ENCODE results near the gene ZRSR2. TPM values are rescaled to one million over a fixed set of nuclear protein-coding genes. Genes with fewer than 3 reads are reported as not detected.

The ZRSR2 gene
- total RNA-seq, 1 experiment from 2014 or later = 1.8 TPM

- H3K27me3 ChIP-seq = no peaks in the 10 kb centered on the region
- no peaks in the 10 kb centered on the region for H3K36me3 ChIP-seq
- H3K4me3 ChIP-seq = no peak overlapping the region
- no peaks in the 10 kb centered on the region for H3K9me3 ChIP-seq
- no peak for DNase-seq
Measured at GRCh38 chrX:15781961-15782699, 8.2 kb upstream of the ZRSR2 start.

DNA sequence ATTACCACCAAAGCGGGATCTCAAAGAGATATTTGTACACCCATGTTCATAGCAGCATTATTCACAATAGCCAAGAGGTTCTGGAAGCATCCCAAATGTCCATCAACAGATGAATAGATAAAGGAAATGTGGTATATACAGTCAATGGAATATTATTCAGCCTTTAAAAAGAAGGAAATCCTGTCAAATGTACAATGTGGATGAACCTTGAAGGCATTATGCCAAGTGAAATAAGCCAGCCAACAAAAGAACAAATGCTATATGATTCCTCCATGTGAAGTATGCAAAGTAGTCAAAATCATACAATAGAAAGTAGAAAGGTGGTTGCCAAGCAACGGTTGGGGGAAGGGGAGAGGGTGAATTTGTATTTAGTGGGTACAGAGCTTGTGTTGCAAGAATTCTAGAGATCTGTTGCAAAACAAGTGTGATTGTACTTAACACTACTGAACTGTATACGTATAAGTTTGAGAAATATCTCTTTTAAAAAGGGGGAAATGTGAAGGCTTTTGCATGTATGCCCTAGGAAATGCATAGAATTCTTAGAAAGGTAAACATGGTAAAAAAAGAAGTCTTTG is 5.0 kb upstream of the ZRSR2 start:
- H3K36me3 ChIP-seq = no peaks in the 10 kb centered on the region
- no peaks in the 10 kb centered on the region for H3K9me3 ChIP-seq
- no peak overlapping the region for H3K4me3 ChIP-seq
- H3K27me3 ChIP-seq = no peaks in the 10 kb centered on the region
- no peak for DNase-seq

- no peak for DNase-seq
- Histone ChIP-seq H3K9me3 (no peaks in the 10 kb centered on the region), H3K4me3 (no peak overlapping the region), H3K27me3 (no peaks in the 10 kb centered on the region), H3K36me3 (no peaks in the 10 kb centered on the region)
Measured at GRCh38 chrX:15786915-15787314, 3.4 kb upstream of the ZRSR2 start.

DNA sequence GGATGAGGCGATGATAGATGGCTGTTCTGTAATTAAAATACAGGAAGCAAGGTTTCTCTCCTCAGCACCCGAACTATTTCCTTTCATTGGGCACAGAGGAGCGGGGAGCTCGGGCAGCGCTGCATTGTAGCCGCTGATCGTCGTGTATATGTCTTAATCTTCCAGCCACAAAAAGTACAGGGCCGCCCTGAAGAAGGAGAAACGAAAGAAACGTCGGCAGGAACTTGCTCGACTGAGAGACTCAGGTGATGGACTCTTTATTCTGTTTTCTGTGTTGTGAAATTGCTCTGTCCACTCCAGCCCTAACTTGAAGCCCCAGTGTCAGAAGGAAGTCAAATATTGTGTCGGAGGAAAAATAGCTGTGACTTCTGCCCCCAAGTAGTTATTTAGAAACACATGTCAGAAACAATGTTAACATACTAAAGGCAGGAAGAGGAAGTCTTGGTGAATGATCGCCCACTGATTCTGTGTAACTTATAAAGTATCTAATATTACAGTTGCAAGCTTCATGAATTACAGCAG is 546 bp downstream of the ZRSR2 start:
- DNase-seq = no peak
- H3K4me3 ChIP-seq = peak overlapping the region; percentile 86
- no peaks in the 10 kb centered on the region; the same call in 1 of the 2 replicates for H3K36me3 ChIP-seq
- H3K9me3 ChIP-seq = no peaks in the 10 kb centered on the region
- H3K27me3 ChIP-seq = no peaks in the 10 kb centered on the region

DNA sequence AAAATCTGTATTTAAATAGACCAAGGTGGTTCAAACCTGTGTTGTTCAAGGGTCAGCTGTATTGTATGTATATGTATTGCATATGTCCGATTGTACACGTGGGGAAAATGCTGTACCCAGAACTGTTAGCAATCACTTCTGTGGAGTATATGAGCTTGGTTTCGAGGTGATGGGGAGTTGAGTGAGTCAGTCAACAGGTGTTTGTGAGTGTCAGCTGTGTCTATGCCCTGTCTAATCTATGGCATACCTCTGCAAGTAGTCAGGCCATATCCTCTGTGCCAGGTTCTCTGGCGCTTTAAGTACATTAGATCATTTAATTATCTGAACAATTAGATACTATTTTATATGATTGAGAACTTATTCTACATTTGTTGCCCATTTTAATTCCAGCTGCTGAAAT is 7.4 kb downstream of the ZRSR2 start:
- no peak for DNase-seq
- Histone ChIP-seq H3K9me3 (no peaks in the 10 kb centered on the region), H3K36me3 (no peaks in the 10 kb centered on the region; the same call in none of the 2 replicates), H3K4me3 (no peak overlapping the region), H3K27me3 (no peaks in the 10 kb centered on the region)

DNA sequence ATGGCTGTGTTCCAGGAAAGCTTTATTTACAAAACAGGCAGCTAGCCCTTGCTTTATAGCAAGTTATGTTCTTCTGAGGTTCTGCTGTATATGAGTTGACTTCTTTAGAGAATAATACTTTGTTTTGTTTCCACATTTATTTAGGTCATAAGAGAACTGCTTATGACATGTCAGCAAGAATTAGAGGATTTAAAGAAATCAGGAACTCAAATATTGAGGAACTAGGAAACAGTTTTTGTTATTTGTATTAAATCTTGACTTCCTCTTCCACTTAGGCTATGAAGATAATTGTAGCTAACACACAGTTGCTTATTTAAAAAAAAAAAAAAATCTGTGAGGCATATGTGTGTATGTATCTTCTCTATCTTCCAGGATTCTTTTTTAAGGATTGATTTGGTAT is 14.3 kb downstream of the ZRSR2 start:
- no peaks in the 10 kb centered on the region; the same call in 1 of the 2 replicates for H3K36me3 ChIP-seq
- DNase-seq = no peak
- no peaks in the 10 kb centered on the region for H3K27me3 ChIP-seq
- H3K4me3 ChIP-seq = no peak overlapping the region
- no peaks in the 10 kb centered on the region for H3K9me3 ChIP-seq

DNA sequence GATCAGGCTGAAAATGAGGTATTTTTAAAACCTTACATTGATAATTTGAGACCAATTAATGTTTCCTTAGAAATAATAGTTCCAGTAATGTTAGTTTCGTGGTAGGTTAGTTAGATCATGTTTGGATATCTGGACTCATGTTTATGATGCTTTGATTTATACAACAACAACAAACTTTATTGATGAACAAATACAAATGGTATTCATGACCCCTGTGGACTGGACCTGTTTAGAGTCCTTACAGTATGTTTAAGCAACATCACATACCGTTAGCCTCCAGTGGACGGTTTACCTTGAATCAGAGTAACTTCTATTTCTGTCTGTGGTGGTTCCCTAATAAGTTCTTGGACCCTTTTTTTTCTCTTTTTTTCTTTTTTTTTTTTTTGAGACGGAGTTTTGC is 18.0 kb downstream of the ZRSR2 start:
- Histone ChIP-seq H3K36me3 (no peaks in the 10 kb centered on the region; the same call in none of the 2 replicates), H3K27me3 (no peaks in the 10 kb centered on the region), H3K9me3 (no peaks in the 10 kb centered on the region), H3K4me3 (no peak overlapping the region)
- DNase-seq = no peak

DNA sequence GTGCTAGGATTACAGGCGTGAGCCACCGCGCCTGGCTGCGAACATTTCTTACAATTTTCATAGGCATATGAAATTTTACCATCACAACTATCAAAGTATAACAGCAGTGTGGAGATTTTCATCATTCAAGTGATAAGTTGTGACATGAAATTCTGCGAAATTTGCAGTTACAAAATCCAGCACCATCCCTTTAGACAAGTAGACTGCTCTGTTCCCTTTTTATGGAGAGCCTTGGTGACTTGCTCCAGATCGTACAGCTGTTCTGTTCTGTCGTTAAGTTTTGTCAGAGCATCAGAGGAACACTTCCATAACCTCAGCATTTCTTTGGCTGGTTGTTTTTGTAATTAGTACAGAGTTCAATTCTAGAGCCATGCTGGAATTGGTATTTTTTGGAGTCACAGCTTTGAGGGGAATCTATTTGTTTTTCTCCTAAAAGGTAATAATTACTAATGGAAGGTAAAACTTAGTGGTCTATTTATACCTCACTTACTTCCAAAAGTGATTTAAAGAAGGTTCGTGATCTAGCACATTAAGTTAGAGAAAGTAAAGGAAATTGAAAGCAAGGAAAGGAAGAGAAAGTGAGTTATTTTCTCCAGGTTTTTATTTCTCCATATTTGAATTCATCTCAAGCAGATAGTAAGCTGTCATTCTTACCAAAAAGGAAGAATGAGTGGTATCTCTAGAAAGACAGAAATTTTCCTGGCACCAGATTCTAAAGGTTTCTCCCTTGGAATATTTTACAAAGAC is 22.1 kb downstream of the ZRSR2 start:
- no peaks in the 10 kb centered on the region for H3K27me3 ChIP-seq
- no peaks in the 10 kb centered on the region; the same call in none of the 2 replicates for H3K36me3 ChIP-seq
- no peak overlapping the region for H3K4me3 ChIP-seq
- no peak for DNase-seq
- no peaks in the 10 kb centered on the region for H3K9me3 ChIP-seq

DNA sequence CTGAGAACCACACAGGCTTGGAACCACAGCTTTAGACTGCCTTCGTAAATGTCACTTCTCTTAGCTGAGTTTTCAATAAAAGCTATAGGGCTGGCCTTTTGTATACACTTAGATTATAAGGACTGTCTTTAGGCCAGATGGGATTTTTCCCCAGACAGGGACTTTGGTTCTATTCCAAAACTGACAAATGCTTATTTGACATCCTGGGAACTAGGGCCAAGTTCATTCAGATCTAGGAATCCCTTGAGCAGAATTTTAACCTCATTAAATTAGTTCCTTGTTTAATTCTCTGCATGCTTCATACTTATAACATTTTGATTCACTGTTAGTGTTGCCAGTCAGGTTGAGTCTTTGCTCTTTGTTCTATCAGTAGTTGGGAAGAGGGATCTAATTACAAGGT is 23.1 kb downstream of the ZRSR2 start:
- Histone ChIP-seq H3K36me3 (no peaks in the 10 kb centered on the region; the same call in none of the 2 replicates), H3K9me3 (no peaks in the 10 kb centered on the region), H3K4me3 (no peak overlapping the region), H3K27me3 (no peaks in the 10 kb centered on the region)
- no peak for DNase-seq

- no peak for DNase-seq
- H3K36me3 ChIP-seq = no peaks in the 10 kb centered on the region; the same call in 1 of the 2 replicates
Measured at GRCh38 chrX:15814771-15815365, 24.6 kb downstream of the ZRSR2 start.

DNA sequence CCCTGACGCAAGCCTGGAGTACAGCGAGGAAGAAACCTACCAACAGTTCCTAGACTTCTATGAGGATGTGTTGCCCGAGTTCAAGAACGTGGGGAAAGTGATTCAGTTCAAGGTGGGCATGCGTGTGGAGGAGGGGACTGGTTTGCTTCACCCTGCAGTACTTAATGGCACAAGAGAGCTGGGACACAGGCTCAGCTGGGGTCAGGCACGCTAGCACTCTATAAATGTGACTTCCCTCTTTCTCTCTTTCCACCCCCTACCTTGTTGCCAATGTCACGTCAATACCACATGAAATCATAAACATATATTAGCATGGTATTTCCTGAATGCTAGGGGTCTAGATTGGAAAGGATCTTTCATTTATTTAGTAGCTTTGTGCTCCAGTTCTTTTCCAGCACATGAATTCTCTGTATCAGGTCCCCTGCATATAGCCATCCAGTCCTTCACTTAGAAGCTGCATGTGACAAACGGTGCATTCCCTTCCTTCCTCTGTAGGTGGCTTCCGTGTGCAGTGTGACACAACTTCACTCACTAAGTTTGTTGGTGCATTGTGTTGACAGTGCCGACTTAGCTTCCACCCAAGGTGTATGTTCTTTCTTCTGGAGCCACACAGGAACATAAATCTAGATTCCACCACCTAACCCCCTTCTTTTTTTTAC is 25.6 kb downstream of the ZRSR2 start:
- no peak for DNase-seq
- H3K36me3 ChIP-seq = no peaks in the 10 kb centered on the region

More at GRCh38 chrX:15814771-15815365, 24.6 kb downstream of the ZRSR2 start:
- Histone ChIP-seq H3K27me3 (no peaks in the 10 kb centered on the region), H3K4me3 (no peak overlapping the region), H3K9me3 (no peaks in the 10 kb centered on the region)

GRCh38 chrX:15816438-15816809 is 26.1 kb downstream of the ZRSR2 start:
- Histone ChIP-seq H3K27me3 (no peaks in the 10 kb centered on the region), H3K36me3 (no peaks in the 10 kb centered on the region), H3K9me3 (no peaks in the 10 kb centered on the region), H3K4me3 (no peak overlapping the region)
- no peak for DNase-seq

More for the DNA sequence above, 25.6 kb downstream of the ZRSR2 start:
- no peaks in the 10 kb centered on the region for H3K27me3 ChIP-seq
- no peak overlapping the region for H3K4me3 ChIP-seq
- no peaks in the 10 kb centered on the region for H3K9me3 ChIP-seq

GRCh38 chrX:15816886-15817285 is 26.6 kb downstream of the ZRSR2 start:
- DNase-seq = no peak
- Histone ChIP-seq H3K9me3 (no peaks in the 10 kb centered on the region), H3K4me3 (no peak overlapping the region), H3K36me3 (no peaks in the 10 kb centered on the region), H3K27me3 (no peaks in the 10 kb centered on the region)

DNA sequence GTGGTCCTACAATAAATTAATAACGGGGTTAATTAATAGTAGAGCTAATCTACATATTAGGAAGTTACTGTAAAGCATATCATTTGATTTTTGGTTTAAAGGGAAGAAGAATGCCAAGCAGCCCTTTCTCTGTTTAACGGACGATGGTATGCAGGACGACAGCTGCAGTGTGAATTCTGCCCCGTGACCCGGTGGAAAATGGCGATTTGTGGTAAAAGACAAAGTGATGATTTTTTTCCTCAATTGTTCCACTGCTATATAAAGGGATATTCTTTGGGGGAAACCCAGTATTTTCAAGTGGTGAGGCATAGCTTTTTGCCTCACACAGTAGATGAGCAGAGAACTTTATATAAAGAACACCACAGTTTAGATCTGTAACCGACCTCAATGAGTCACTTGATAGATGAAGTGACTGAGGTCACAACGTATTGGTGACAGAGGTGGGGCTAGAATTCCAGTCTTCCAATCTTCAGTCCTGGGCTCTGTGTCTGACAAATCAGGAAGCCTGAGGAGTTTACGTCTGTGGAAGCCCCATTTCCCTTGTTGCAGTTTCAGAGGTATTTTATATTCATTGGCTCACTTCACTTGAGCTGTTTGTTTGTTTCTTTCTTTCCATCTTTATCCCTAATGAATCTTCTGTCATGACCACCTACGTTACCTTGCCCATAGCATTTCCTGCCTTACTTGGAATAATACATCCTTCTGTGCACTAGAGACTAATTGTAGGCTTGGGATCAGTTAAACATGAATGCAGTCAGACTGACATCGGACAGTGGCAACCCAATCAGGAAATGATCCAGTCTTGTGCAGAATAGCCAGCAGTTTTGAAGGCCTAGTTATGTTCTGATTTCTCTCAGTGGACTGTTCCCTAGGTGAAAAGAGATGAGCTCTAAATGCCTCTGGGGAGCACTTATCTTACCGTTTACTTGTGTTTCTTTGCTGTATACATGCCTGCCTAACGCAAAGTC is 30.1 kb downstream of the ZRSR2 start:
- no peaks in the 10 kb centered on the region for H3K36me3 ChIP-seq
- DNase-seq = no peak
- H3K27me3 ChIP-seq = no peaks in the 10 kb centered on the region
- no peaks in the 10 kb centered on the region for H3K9me3 ChIP-seq
- no peak overlapping the region for H3K4me3 ChIP-seq

GRCh38 chrX:15822922-15823321 is 32.6 kb downstream of the ZRSR2 start:
- Histone ChIP-seq H3K27me3 (no peaks in the 10 kb centered on the region), H3K4me3 (no peak overlapping the region), H3K36me3 (no peaks in the 10 kb centered on the region), H3K9me3 (no peaks in the 10 kb centered on the region)
- DNase-seq = no peak
